RWPE2 (cell line): ENCODE data around the gene MTA1.

Experiments used
- ATAC-seq: fragments of 200-7000 bp; cut with Tn5 transposase; 3 replicates; pipeline ENCODE4 v1.9.1; 2021; ENCODE audit warnings: low read depth
- DNase-seq: peaks from one replicate; pipeline ENCODE4 v3.0.0-alpha.2; 2020; ENCODE audit warnings: low spot score
- H3K27ac ChIP-seq: fragments of 450-650 bp; 2 replicates; pipeline ENCODE4 v1.5.1; 2017; ENCODE audit warnings: mild to moderate bottlenecking; ENCODE audit not compliant: poor library complexity, severe bottlenecking
- H3K27me3 ChIP-seq: fragments of 250-450 bp; sonication (Bioruptor Pico); 2 replicates; pipeline ENCODE4 v1.5.1; 2021; ENCODE audit warnings: mild to moderate bottlenecking, moderate library complexity; ENCODE audit not compliant: insufficient read depth, poor library complexity, severe bottlenecking
- H3K36me3 ChIP-seq: fragments of 250-450 bp; sonication (Bioruptor Pico); 2 replicates; pipeline ENCODE4 v1.5.1; 2020; ENCODE audit warnings: low read depth, mild to moderate bottlenecking, moderate library complexity
- H3K4me1 ChIP-seq: fragments of 250-450 bp; sonication (Bioruptor Pico); 2 replicates; pipeline ENCODE4 v1.5.1; 2021; ENCODE audit warnings: mild to moderate bottlenecking, moderate library complexity; ENCODE audit not compliant: insufficient read depth, poor library complexity, severe bottlenecking
- H3K4me3 ChIP-seq: fragments of 250-450 bp; sonication (Bioruptor Pico); 2 replicates; pipeline ENCODE4 v1.5.1; 2021; ENCODE audit warnings: mild to moderate bottlenecking, moderate library complexity; ENCODE audit not compliant: severe bottlenecking
- H3K9me3 ChIP-seq: fragments of 250-450 bp; sonication (Bioruptor Pico); 2 replicates; pipeline ENCODE4 v1.5.1; 2021; ENCODE audit warnings: mild to moderate bottlenecking, moderate library complexity; ENCODE audit not compliant: severe bottlenecking
- TF ChIP-seq, protein P1 (sequence below): fragments of 450-650 bp; IDR thresholded peaks from one replicate; pipeline ENCODE4 v1.5.1; 2017; ENCODE audit warnings: mild to moderate bottlenecking, moderate library complexity; ENCODE audit not compliant: poor library complexity, severe bottlenecking

MTA1 gene

DNA sequence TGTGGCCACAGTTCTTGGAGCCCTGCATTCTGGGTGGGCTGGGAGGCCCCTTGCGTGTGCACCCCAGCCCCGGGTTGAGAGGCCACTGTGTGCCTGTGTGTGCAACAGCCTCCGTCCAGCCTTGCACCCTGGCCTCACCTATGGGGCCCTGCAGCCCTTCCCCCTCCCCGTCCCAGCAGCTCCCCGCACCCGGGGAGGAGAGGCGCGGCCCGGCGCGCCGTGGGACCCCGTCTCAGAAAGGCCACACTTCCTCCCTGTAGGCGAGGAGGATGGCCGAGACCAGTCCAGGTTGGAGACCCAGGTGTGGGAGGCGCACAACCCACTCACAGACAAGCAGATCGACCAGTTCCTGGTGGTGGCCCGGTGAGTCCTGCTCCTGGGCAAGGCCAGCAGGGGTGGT is 38.4 kb downstream of the MTA1 start:
- TF ChIP-seq, protein P1, sequence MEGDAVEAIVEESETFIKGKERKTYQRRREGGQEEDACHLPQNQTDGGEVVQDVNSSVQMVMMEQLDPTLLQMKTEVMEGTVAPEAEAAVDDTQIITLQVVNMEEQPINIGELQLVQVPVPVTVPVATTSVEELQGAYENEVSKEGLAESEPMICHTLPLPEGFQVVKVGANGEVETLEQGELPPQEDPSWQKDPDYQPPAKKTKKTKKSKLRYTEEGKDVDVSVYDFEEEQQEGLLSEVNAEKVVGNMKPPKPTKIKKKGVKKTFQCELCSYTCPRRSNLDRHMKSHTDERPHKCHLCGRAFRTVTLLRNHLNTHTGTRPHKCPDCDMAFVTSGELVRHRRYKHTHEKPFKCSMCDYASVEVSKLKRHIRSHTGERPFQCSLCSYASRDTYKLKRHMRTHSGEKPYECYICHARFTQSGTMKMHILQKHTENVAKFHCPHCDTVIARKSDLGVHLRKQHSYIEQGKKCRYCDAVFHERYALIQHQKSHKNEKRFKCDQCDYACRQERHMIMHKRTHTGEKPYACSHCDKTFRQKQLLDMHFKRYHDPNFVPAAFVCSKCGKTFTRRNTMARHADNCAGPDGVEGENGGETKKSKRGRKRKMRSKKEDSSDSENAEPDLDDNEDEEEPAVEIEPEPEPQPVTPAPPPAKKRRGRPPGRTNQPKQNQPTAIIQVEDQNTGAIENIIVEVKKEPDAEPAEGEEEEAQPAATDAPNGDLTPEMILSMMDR: no peak

DNA sequence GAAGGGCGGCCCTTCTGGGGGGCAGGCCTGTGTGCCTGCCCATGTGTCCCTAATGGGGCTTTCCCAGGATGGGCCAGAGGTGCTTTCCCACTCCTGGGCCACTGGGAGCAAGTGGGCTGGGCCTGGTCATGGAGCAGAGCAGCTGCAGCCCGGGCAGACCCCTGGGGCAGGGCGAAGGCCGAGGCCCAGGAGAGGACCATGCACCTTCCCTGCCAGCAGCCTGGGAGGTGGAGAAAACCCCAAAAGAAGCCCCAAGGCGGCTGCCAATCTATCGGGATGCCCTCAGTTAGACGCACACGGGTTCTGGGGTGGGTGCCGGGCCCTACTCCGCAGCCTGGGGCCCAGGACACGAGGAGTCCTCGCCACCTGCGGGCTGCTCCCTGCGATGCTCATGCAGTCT is 38.9 kb downstream of the MTA1 start:
- no peak for ATAC-seq
- no peak overlapping the region for H3K27ac ChIP-seq
- TF ChIP-seq, protein P1: no peak
- H3K9me3 ChIP-seq: no peaks in the 10 kb centered on the region
- DNase-seq: no peak
- peaks cover 66% of the 10 kb centered on the region for H3K36me3 ChIP-seq
- no peaks in the 10 kb centered on the region for H3K27me3 ChIP-seq
- H3K4me3 ChIP-seq: no peak overlapping the region
- no peaks in the 10 kb centered on the region for H3K4me1 ChIP-seq

More for the DNA sequence above, 38.4 kb downstream of the MTA1 start:
- Histone ChIP-seq H3K27me3 (no peaks in the 10 kb centered on the region), H3K4me1 (no peaks in the 10 kb centered on the region), H3K36me3 (peaks cover 63% of the 10 kb centered on the region), H3K9me3 (no peaks in the 10 kb centered on the region), H3K4me3 (no peak overlapping the region), H3K27ac (no peak overlapping the region)
- ATAC-seq (no peak), DNase-seq (no peak)

DNA sequence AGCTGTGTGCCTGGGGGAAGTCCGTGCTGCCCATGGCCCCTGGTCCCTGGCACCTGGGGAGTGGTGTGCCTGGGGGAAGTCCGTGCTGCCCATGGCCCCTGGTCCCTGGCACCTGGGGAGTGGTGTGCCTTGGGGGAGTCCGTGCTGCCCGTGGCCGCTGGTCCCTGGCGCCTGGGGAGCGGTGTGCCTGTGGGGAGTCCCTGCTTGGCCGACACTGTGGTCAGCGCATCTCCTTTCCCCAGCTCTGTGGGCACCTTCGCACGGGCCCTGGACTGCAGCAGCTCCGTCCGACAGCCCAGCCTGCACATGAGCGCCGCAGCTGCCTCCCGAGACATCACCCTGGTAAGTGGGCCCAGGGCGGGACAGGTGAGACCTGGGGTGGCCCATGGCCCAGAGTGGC is 40.5 kb downstream of the MTA1 start:
- Histone ChIP-seq H3K27me3 (no peaks in the 10 kb centered on the region), H3K4me1 (peaks cover under 1% of the 10 kb centered on the region), H3K36me3 (peaks cover 64% of the 10 kb centered on the region), H3K9me3 (no peaks in the 10 kb centered on the region), H3K4me3 (no peak overlapping the region), H3K27ac (no peak overlapping the region)
- no peak for DNase-seq
- TF ChIP-seq, protein P1: no peak
- ATAC-seq: no peak

DNA sequence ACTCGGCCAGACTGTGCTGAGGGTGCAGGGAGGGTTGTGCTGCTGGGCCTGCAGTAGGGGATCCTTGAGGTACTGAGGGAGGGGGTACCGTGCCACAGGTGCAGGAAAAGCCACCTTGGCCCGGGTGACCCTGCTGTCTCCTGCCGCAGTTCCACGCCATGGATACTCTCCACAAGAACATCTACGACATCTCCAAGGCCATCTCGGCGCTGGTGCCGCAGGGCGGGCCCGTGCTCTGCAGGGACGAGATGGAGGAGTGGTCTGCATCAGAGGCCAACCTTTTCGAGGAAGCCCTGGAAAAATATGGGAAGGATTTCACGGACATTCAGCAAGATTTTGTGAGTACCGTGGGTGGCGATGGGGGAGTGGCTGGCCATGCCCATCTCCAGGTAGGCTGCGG is 41.0 kb downstream of the MTA1 start:
- H3K36me3 ChIP-seq: peaks cover 65% of the 10 kb centered on the region

DNA sequence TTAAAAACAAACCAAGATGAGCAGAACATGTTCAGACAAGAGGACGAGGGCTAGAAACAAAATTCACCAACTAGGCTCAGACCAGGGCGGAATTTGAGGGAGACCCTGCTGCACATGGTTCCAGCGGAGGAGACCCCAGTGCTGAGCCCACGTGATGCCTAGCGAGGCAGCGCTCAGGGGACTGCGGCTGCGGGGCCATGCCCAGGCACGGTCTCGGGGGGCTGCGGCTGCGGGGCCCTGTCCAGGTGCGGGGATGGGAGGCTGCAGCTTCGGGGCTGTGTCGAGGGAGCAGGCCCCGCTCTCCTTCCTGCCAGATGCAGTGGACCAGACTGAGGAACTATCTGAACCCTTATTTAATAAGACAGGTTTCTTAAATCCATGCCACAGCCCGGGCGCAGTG is 42.3 kb downstream of the MTA1 start:
- peaks cover 64% of the 10 kb centered on the region for H3K36me3 ChIP-seq

More for the DNA sequence above, 41.0 kb downstream of the MTA1 start:
- TF ChIP-seq, protein P1: no peak
- Histone ChIP-seq H3K4me1 (peaks cover 6% of the 10 kb centered on the region), H3K27ac (no peak overlapping the region), H3K4me3 (no peak overlapping the region), H3K27me3 (no peaks in the 10 kb centered on the region), H3K9me3 (no peaks in the 10 kb centered on the region)
- ATAC-seq (no peak), DNase-seq (no peak)

More for the DNA sequence above, 42.3 kb downstream of the MTA1 start:
- Histone ChIP-seq H3K4me1 (peaks cover 6% of the 10 kb centered on the region), H3K4me3 (no peak overlapping the region), H3K27me3 (no peaks in the 10 kb centered on the region), H3K27ac (no peak overlapping the region), H3K9me3 (no peaks in the 10 kb centered on the region)
- ATAC-seq (no peak), DNase-seq (no peak)
- TF ChIP-seq, protein P1: no peak
